Glutamatergic neuron (in vitro differentiated cells): ENCODE data around the gene DNAJA3. TPM values are rescaled to one million over a fixed set of nuclear protein-coding genes. Genes with fewer than 3 reads are reported as not detected.
A peak's percentile ranks its signal among the peaks of the same experiment; 100 is the strongest.

ENCODE experiments used
- DNase-seq: peaks from one replicate; pipeline ENCODE4 v3.0.0; 2022
- H3K27ac Mint-ChIP-seq: one replicate; pipeline ENCODE4 v1.8.0; 2020; ENCODE audit warnings: mild to moderate bottlenecking, mixed read lengths, inconsistent platforms; ENCODE audit not compliant: unreplicated experiment
- H3K27me3 Mint-ChIP-seq: one replicate; pipeline ENCODE4 v1.8.0; 2020; ENCODE audit warnings: mild to moderate bottlenecking, moderate library complexity, mixed read lengths, inconsistent platforms; ENCODE audit not compliant: unreplicated experiment
- H3K36me3 Mint-ChIP-seq: one replicate; pipeline ENCODE4 v1.8.0; 2020; ENCODE audit warnings: mild to moderate bottlenecking, mixed read lengths, inconsistent platforms; ENCODE audit not compliant: unreplicated experiment
- H3K4me1 Mint-ChIP-seq: one replicate; pipeline ENCODE4 v1.8.0; 2020; ENCODE audit warnings: mild to moderate bottlenecking, low read depth, mixed read lengths, inconsistent platforms; ENCODE audit not compliant: unreplicated experiment
- H3K4me3 Mint-ChIP-seq: one replicate; pipeline ENCODE4 v1.8.0; 2020; ENCODE audit warnings: mild to moderate bottlenecking, mixed read lengths, inconsistent platforms; ENCODE audit not compliant: unreplicated experiment
- H3K9me3 Mint-ChIP-seq: one replicate; pipeline ENCODE4 v1.8.0; 2020; ENCODE audit warnings: mild to moderate bottlenecking, moderate library complexity, mixed read lengths, inconsistent platforms; ENCODE audit not compliant: unreplicated experiment
- total RNA-seq: library from RNA; stranded (reverse); fragmentation: NEBNext Ultra II Directional; extraction: Animal tissue kit (Norgen Biotek cat#: 25700); gene quantifications from one replicate; pipeline ENCODE4 v1.2.1, GENCODE V29; 2021; ENCODE audit not compliant: unreplicated experiment
- TF ChIP-seq, protein P1 (sequence below): fragments of 200-600 bp; sonication (generic); IDR thresholded peaks from one replicate; pipeline ENCODE4 v1.5.0; 2021; ENCODE audit not compliant: partially characterized antibody, unreplicated experiment

The DNAJA3 gene
- total RNA-seq, 1 donor from 2014 or later, result 32.6 TPM

DNA sequence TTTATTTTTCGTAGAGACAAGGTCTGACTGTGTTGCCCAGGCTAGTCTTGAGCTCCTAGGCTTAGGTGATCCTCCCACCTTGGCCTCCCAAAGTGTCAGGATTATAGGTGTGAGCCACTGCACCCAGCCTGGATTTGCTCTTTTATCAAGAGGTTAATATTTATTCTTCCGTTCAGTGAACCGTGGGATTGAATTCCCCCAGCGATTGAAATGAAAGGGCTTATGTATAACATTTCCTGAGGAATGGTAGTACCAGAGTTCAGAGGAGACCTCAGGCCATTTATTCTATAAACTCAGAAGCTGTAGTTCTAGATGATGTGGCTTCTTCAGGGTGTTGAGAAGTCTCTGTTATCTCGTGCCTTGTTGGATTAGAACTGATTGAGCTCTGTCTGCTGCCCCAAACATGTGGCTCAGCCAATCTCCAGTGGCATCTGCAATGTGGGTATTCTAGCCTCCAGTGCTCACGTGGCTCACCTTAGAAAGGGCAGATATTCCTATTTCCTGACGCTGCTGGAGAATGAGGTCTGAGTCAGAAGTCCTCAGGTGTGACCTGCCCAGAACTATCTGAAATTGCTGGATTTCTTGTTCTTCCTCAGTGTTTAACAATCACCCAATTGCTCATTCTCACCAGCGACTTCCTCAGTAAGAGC is 73.0 kb downstream of the DNAJA3 start:
- Mint-ChIP-seq H3K9me3 (no peaks in the 10 kb centered on the region), H3K27ac (no peak overlapping the region), H3K27me3 (no peaks in the 10 kb centered on the region)

DNA sequence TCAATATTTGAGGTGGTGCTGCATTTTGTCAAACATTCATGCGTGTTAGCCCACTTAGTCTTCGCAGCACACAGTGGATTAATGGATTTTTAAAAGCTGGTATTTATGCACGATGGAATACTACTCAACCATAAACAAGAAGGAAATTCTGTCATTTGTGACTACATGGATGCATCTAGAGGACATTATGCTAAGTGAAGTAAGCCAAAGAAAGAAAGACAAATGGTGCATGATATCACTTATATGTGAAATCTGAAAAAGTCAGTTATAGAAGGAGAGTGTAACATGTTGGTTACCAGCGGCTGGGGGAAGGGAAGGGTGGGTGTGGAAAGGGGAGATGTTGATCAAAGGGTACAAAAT is 73.5 kb downstream of the DNAJA3 start:
- Mint-ChIP-seq H3K4me1 (peaks cover 39% of the 10 kb centered on the region), H3K36me3 (no peaks in the 10 kb centered on the region), H3K27me3 (no peaks in the 10 kb centered on the region), H3K4me3 (peak overlapping the region; percentile 32), H3K9me3 (no peaks in the 10 kb centered on the region), H3K27ac (peak overlapping the region; percentile 24)
- no peak for DNase-seq
- TF ChIP-seq, protein P1, sequence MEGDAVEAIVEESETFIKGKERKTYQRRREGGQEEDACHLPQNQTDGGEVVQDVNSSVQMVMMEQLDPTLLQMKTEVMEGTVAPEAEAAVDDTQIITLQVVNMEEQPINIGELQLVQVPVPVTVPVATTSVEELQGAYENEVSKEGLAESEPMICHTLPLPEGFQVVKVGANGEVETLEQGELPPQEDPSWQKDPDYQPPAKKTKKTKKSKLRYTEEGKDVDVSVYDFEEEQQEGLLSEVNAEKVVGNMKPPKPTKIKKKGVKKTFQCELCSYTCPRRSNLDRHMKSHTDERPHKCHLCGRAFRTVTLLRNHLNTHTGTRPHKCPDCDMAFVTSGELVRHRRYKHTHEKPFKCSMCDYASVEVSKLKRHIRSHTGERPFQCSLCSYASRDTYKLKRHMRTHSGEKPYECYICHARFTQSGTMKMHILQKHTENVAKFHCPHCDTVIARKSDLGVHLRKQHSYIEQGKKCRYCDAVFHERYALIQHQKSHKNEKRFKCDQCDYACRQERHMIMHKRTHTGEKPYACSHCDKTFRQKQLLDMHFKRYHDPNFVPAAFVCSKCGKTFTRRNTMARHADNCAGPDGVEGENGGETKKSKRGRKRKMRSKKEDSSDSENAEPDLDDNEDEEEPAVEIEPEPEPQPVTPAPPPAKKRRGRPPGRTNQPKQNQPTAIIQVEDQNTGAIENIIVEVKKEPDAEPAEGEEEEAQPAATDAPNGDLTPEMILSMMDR, result no peak

More for the DNA sequence above, 73.0 kb downstream of the DNAJA3 start:
- H3K4me1 Mint-ChIP-seq, result peaks cover 35% of the 10 kb centered on the region
- TF ChIP-seq, protein P1, result no peak
- H3K36me3 Mint-ChIP-seq, result no peaks in the 10 kb centered on the region
- H3K4me3 Mint-ChIP-seq, result no peak overlapping the region
- DNase-seq, result no peak

DNA sequence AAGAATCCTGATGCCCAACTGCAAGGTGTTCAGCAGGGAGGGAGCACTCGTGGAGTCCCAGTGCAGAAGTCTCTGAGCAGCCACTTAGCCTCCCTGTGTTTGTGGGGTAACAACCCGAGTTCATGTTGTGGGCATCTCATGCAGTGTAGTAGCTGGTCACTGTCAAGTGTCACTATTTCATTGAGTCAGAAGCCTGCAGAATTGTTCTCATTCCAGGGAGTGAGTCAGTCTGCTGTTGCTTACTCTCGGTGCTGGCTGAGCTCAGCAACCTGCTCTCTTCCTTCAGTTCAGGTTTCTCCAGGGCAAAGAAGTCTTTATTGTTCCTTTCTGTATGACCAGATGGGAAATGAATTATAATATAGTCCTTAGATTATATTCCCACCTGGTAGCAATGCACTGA is 74.6 kb downstream of the DNAJA3 start:
- H3K4me3 Mint-ChIP-seq, result no peak overlapping the region
- no peaks in the 10 kb centered on the region for H3K36me3 Mint-ChIP-seq
- no peaks in the 10 kb centered on the region for H3K27me3 Mint-ChIP-seq
- H3K9me3 Mint-ChIP-seq, result peaks cover 2% of the 10 kb centered on the region
- no peak for DNase-seq
- H3K27ac Mint-ChIP-seq, result no peak overlapping the region
- H3K4me1 Mint-ChIP-seq, result peaks cover 44% of the 10 kb centered on the region
- TF ChIP-seq, protein P1, result no peak

DNA sequence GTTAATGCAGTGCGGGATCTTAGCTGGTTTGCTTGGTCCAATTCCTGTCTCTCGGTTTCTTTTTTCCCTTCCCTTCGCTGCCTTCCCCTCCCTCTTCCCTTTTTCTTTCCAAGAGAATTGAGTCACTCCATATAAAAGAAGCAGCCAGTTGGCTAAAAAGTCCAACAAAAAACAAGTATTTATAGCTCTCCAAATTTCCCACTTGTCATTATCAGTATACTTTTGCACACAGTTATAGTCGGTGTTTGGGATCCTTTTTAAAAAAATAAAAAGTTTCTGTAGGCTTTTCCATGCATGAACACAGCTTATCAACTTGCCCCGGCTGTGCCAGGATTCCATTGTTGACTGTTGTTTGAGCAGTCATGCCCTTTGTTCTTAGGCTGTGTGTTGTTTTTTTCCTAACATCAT is 75.4 kb downstream of the DNAJA3 start:
- DNase-seq, result no peak
- no peak overlapping the region for H3K27ac Mint-ChIP-seq
- peaks cover 2% of the 10 kb centered on the region for H3K9me3 Mint-ChIP-seq
- no peaks in the 10 kb centered on the region for H3K36me3 Mint-ChIP-seq
- TF ChIP-seq, protein P1, result no peak
- peaks cover 49% of the 10 kb centered on the region for H3K4me1 Mint-ChIP-seq
- H3K4me3 Mint-ChIP-seq, result no peak overlapping the region
- H3K27me3 Mint-ChIP-seq, result no peaks in the 10 kb centered on the region

DNA sequence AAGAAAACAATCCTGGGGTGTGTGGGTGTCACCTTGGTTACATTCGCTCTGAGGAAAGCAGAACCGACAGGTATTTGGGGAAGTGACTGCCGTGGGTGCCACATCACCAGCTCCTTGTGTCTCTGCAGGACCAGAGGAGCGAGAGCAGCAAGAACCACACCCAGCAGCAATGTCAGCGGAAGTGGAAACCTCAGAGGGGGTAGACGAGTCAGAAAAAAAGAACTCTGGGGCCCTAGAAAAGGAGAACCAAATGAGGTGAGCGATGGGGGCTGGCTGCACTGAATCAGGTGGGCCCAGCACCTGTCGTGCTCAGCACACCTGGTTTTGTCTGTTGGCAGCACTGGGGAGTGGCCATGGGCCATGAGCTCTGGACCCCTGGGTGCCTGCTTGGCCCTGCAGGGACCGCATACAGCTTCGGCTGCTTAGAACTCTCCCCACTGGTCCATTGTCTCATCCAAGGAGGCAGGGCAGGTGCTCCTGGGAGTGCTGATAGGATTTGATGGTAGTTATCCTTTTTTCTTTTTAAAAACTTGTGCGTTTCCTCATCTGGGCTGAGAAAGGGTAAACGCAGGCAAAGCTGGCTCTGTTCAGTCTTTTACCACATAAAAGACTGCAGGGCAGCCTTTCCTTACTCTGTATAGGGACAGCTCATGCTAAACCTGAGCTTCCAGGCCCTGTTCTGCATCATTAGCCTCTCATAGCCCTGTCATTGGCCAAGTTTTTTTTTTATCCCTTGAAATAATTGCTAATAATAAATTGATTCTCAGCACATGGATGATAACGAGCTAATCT is 79.9 kb downstream of the DNAJA3 start:
- Mint-ChIP-seq H3K4me3 (no peak overlapping the region), H3K36me3 (peaks cover 4% of the 10 kb centered on the region), H3K4me1 (peaks cover 31% of the 10 kb centered on the region), H3K27me3 (no peaks in the 10 kb centered on the region), H3K9me3 (peaks cover 5% of the 10 kb centered on the region), H3K27ac (peak overlapping the region; percentile 64)
- no peak for DNase-seq
- TF ChIP-seq, protein P1, result no peak
